Measurements from ENCODE around the gene ALK. TPM values are rescaled to one million over a fixed set of nuclear protein-coding genes. Genes with fewer than 3 reads are reported as not detected.

The ALK gene
- total RNA-seq, 4 donors from 2014 or later = 0.83 to 1.6 (median 1.2) TPM

GRCh38 chr2:29223851-29224692 is 697.3 kb downstream of the ALK start:
- H3K9me3 ChIP-seq = no peaks in the 10 kb centered on the region
- H3K4me3 ChIP-seq = no peak overlapping the region
- H3K27me3 ChIP-seq = peaks cover 0 to 47% (median 0%) of the 10 kb centered on the region in 4 donors
- H3K4me1 ChIP-seq = peaks cover 0 to 10% (median 0%) of the 10 kb centered on the region in 4 donors
- no peak overlapping the region for H3K27ac ChIP-seq (replicated peaks in 1 of 4)
- no peak for DNase-seq (ENCODE audit: extremely low spot score)
- WGBS = 68% methylated on average over 7 of the region's 7 CpGs
- intact Hi-C loops (cut with DNase I) = no loop called here
- TF ChIP-seq EP300 (IDR thresholded peaks at IDR 0.05) (no peak), POLR2AphosphoS5 (IDR thresholded peaks at IDR 0.05) (peak in 1 of 2 donors; percentile 35), POLR2A (IDR thresholded peaks at IDR 0.05; ENCODE audit: low read depth) (no peak), CTCF (IDR thresholded peaks at IDR 0.05) (no peak)
- no peaks in the 10 kb centered on the region for H3K36me3 ChIP-seq

- 94% methylated on average over 9 of the region's 11 CpGs for WGBS
- no peak overlapping the region for H3K4me3 ChIP-seq
- H3K4me1 ChIP-seq = peaks cover 0 to 10% (median 0%) of the 10 kb centered on the region in 4 donors
- no peaks in the 10 kb centered on the region for H3K36me3 ChIP-seq
- H3K9me3 ChIP-seq = no peaks in the 10 kb centered on the region
- H3K27me3 ChIP-seq = peaks cover 0 to 39% (median 0%) of the 10 kb centered on the region in 4 donors
- intact Hi-C loops (cut with DNase I) = no loop called here
- no peak overlapping the region for H3K27ac ChIP-seq (replicated peaks in 1 of 4)
- TF ChIP-seq CTCF (IDR thresholded peaks at IDR 0.05) (no peak), POLR2A (IDR thresholded peaks at IDR 0.05; ENCODE audit: low read depth) (no peak), POLR2AphosphoS5 (IDR thresholded peaks at IDR 0.05) (no peak), EP300 (IDR thresholded peaks at IDR 0.05) (no peak)
- DNase-seq (ENCODE audit: extremely low spot score) = no peak
Observed at GRCh38 chr2:29223257-29223656, 698.1 kb downstream of the ALK start.

- Histone ChIP-seq H3K4me3 (no peak overlapping the region), H3K4me1 (peaks cover 0 to 10% (median 0%) of the 10 kb centered on the region in 4 donors), H3K27ac (replicated peaks in 1 of 4) (no peak overlapping the region), H3K36me3 (no peaks in the 10 kb centered on the region), H3K27me3 (peaks cover 0 to 32% (median 0%) of the 10 kb centered on the region in 4 donors), H3K9me3 (no peaks in the 10 kb centered on the region)
- no peak for DNase-seq (ENCODE audit: extremely low spot score)
- 80% methylated on average over 11 of the region's 11 CpGs for WGBS
- intact Hi-C loops (cut with DNase I) = no loop called here
- TF ChIP-seq EP300 (IDR thresholded peaks at IDR 0.05) (no peak), POLR2A (IDR thresholded peaks at IDR 0.05; ENCODE audit: low read depth) (no peak), POLR2AphosphoS5 (IDR thresholded peaks at IDR 0.05) (no peak), CTCF (IDR thresholded peaks at IDR 0.05) (no peak)
Observed at GRCh38 chr2:29222381-29223179, 698.8 kb downstream of the ALK start.

GRCh38 chr2:29220506-29221270 is 700.7 kb downstream of the ALK start:
- peaks cover 0 to 10% (median 0%) of the 10 kb centered on the region in 4 donors for H3K4me1 ChIP-seq
- intact Hi-C loops (cut with DNase I) = no loop called here
- H3K27me3 ChIP-seq = peaks cover 0 to 14% (median 0%) of the 10 kb centered on the region in 4 donors
- TF ChIP-seq POLR2AphosphoS5 (IDR thresholded peaks at IDR 0.05) = no peak
- TF ChIP-seq EP300 (IDR thresholded peaks at IDR 0.05) = no peak
- TF ChIP-seq CTCF (IDR thresholded peaks at IDR 0.05) = no peak
- TF ChIP-seq POLR2A (IDR thresholded peaks at IDR 0.05; ENCODE audit: low read depth) = no peak
- no peaks in the 10 kb centered on the region for H3K9me3 ChIP-seq
- no peaks in the 10 kb centered on the region for H3K36me3 ChIP-seq
- 77% methylated on average over 8 of the region's 12 CpGs for WGBS
- H3K4me3 ChIP-seq = no peak overlapping the region
- no peak overlapping the region for H3K27ac ChIP-seq (replicated peaks in 1 of 4)
- DNase-seq (ENCODE audit: extremely low spot score) = no peak

All from esophagus muscularis mucosa (tissue), 4 donors.